HG02642 (cell line): ENCODE results near the gene CREB3.

Experiments used
- ATAC-seq: cut with Tn5 transposase; IDR thresholded peaks from one replicate; pipeline ENCODE4 v1.9.1; 2021; ENCODE audit warnings: mild to moderate bottlenecking; ENCODE audit not compliant: unreplicated experiment, poor library complexity

Gene CREB3

GRCh38 chr9:35700031-35700430 is 32.4 kb upstream of the CREB3 start:
- ATAC-seq: no peak

DNA sequence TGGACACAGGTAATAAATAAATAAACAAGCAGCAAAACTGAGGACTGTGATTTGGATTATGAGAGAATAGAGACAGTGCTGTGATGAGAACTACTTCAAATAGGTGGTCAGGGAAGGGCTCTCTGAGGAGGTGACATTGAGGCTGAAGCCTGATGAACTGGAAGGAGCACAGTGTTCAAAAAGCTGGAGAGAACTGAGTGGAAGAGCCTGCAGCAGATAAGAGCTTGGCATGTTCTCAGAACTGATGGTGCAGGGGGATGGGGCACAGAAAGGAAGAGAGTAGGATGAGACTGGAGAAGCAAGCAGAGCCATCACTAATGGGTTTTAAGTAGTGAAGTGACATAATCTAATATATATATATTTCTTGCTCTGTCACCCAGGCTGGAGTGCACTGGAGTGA is 31.5 kb upstream of the CREB3 start:
- no peak for ATAC-seq

DNA sequence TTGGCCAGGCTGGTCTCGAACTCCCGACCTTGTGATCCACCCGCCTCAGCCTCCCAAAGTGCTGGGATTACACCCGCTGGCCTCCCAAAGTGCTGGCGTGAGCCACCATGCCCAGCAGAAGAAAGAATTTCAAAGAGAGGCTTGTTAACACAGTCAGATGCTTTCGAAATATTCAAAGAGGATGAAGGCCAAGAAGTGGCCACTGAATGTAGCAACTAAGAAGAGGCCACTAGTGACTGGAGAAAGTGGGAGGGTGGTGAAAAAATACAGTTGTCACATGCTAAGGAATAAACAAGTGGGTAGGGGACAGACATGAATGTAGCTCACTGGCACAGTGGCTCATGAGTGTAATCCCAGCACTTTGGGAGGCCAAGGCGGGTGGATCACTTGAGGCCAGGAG is 29.8 kb upstream of the CREB3 start:
- ATAC-seq: no peak

GRCh38 chr9:35703906-35704672 is 28.4 kb upstream of the CREB3 start:
- no peak for ATAC-seq

DNA sequence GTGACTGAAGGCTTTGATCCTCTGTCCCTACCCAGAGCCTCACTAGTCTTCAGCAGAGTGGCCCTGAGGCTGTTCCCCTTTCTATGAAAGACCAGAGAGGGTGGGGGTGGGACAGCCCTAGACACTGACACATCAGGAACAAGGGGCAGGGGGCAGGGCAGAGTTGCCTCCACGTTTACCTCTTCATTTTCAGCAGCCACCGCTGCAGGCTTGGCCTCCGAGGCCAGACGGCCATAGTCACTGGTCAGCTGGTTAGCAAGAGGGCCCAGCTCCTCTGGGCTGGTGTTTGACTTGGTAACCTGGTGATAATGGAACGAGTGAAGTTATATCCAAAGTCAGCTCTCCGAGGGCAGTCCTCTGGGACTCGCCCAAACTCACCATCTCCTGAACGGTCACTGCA is 27.1 kb upstream of the CREB3 start:
- ATAC-seq: no peak

DNA sequence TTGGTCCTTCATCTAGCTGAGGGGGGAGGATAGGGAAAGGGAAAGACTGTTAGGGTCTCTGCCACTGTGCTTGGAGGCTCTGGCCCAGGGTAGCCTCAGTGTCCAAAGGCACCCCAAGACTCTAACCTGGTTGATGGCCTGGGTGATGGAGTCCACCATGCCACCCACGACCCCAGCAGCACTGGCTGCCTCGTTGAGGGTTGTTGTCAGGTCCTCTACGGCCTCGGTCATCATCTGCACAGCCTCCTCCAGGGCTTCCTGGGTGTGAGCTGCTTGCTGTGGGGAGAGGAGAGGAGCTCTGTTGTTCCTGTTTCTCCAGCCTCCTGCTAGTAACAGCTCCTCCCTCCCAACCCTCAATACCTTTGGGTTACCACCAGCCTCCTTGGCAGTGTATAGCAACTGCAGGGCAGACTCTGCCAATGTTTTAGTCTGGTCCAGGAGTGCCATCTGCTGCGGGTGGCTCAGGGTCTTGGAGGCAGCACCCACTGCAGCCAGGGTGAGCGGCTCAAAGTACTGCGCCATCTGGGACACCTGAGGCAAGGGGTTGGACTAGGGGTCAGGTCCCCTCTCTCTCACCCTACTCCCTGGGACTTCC is 26.5 kb upstream of the CREB3 start:
- ATAC-seq: no peak

GRCh38 chr9:35706951-35707350 is 25.5 kb upstream of the CREB3 start:
- no peak for ATAC-seq

DNA sequence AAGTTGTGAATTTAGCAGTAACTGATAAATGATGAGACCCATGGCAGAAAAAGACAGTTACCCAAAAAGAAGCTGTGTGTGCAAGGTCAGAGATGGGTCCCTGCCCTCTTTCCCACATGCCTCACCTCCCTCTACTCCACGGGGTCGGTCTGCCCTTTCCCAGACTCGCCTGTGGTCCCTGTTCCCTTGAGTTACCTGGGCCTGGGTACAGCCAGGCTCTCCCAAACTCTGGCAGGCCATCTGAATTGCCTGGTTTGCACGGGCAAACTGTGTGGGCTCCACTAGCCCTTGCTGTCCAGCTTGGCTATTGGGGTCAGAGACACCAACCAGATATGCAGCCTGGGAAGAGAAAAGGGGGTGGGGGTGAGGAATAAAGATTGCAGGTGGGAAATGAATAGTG is 24.3 kb upstream of the CREB3 start:
- ATAC-seq: no peak

DNA sequence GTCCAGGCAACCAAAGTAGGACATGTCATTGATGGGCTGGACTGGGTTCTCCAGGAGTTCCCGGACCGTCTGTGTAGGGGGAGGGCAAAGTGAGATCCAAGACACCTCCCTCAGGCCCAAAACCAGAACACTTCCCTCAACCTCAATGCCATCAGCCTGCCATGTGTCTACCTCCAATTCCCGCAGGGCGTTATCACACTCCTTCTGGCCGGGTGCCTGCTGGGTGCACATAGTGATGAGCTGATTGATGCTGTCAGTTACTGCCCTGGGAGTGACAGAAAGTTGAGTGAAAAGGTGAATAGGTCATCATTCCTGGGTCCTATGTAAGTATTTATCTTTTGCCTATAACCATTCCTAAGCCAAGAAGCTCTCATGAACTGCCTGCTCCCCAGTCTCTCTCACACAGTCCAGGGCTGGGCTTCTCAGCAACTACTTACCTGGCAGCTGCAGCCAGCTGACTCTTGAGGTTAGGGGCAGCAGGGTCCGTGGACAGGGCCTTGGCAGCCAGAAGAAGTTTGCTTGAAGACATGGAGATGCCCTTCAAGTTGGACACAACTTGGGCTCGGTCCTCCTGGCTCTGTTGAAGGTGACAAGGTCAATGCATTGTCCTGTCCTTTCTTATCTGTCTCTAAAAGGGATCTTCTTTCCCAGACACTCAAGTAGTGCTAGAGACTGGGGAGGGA is 21.5 kb upstream of the CREB3 start:
- no peak for ATAC-seq

GRCh38 chr9:35711501-35712428 is 20.7 kb upstream of the CREB3 start:
- ATAC-seq: no peak

- ATAC-seq: no peak
Measured at GRCh38 chr9:35712762-35713400, 19.6 kb upstream of the CREB3 start.

- no peak for ATAC-seq
Measured at GRCh38 chr9:35713578-35713977, 18.9 kb upstream of the CREB3 start.

GRCh38 chr9:35714123-35714522 is 18.3 kb upstream of the CREB3 start:
- no peak for ATAC-seq

- no peak for ATAC-seq
Measured at GRCh38 chr9:35714579-35715252, 17.8 kb upstream of the CREB3 start.

DNA sequence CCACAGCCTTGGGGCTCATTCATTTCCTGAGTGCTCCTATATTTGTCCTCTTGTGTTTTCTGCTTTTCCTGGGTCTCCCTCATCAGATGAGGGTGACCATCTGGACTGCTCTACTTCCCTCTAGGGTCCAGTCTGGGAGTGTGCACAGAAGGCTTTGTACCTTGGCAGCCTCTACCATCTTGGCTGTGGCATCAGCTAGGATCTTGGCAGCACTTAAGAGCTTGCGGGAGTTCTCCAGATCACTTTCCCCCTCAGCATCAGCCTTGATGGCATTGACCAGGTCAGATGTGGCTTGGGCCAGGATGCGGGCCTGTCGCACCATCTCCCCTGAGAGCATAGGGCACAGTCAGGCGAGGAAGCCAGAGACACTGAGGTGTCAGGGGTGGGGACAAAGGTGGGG is 16.2 kb upstream of the CREB3 start:
- no peak for ATAC-seq

- ATAC-seq: no peak
Measured at GRCh38 chr9:35717132-35717870, 15.2 kb upstream of the CREB3 start.

DNA sequence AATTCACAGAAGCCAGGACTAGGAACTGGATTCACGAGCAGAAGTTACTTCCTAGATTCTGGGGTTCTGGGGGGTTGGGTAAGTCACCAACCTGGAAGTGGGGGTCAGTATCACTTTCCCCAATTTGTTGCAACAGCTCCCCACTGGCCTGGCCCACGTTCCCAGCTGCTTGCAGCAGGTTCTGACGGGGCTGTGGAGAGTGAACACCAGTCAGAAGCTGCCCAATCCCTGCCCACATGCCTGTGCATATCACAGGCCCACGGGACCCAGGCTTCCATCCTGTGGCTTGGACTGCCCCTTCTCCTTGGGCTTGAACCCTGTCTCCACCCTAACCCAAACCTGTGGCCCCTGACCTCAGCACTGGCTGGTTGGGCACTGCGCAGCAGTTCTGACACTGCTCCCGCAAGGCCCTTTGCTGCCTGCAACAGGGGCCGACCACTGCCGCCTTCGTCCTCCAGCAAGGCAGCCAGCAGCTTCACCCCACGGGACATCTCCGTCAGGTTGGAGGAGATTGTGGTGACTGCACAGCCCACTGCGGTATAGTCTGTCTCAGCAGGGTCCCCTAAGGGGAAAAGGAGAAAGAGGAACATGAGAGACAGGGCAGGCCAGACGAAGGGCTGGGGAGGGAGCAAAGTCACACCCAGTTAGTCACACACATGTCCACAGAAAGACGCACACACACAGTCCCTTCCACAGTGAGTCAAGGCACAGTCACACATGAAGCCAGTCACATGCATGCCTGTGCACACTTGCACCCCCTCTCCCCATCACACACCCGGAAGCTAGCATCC is 13.6 kb upstream of the CREB3 start:
- ATAC-seq: no peak

- ATAC-seq: no peak
Measured at GRCh38 chr9:35719546-35719945, 12.9 kb upstream of the CREB3 start.
